Lower leg skin (tissue), 4 donors: ENCODE data around the gene IGSF9. TPM values are rescaled to one million over a fixed set of nuclear protein-coding genes. Genes with fewer than 3 reads are reported as not detected.

Experiments used
- DNase-seq, 2 donors: peaks; one replicate each; pipeline ENCODE4 v3.0.0-alpha.2; 2019; ENCODE audit warnings: low spot score in 2 of 2
- H3K4me3 ChIP-seq: fragments of 200-600 bp; sonication (generic); 2 replicates; pipeline ENCODE4 v1.5.1; 2017; ENCODE audit warnings: mild to moderate bottlenecking, low read depth; ENCODE audit not compliant: poor library complexity, severe bottlenecking
- CTCF ChIP-seq, 3 donors: fragments of 450-650 bp; IDR thresholded peaks; one replicate each; pipeline ENCODE4 v1.5.1; 2016; ENCODE audit warnings: antibody characterized with exemption in 3 of 3, mild to moderate bottlenecking in 3 of 3, moderate library complexity in 2 of 3
- POLR2A ChIP-seq, 2 donors: fragments of 450-650 bp; IDR thresholded peaks; one replicate each; pipeline ENCODE4 v1.6.1; 2016 to 2017; ENCODE audit warnings: antibody characterized with exemption in 2 of 2, mild to moderate bottlenecking in 1 of 2, moderate library complexity in 1 of 2
- WGBS, 2 donors: methylation state at CpG; one replicate each; pipeline ENCODE4 v1.1.5; 2018; 5-methylcytosine and 5-hydroxymethylcytosine counted together
- intact Hi-C: fragments of 100-400 bp; cut with DNase I; formaldehyde crosslinking; loops from one replicate; pipeline ENCODE4 v1.15.0; 2023; ENCODE audit warnings: low total_unique reads
- total RNA-seq, 4 donors: library from RNA; depleted of rRNA; stranded (reverse); fragments of >200 nt; gene quantifications; one replicate each; pipeline ENCODE4 v1.1.0, GENCODE V29; 2016

IGSF9 gene
- total RNA-seq, 4 donors from 2014 or later, result 17.7 to 29.6 (median 19.6) TPM

GRCh38 chr1:159924025-159924790, 21.2 kb downstream of the IGSF9 start:
- intact Hi-C loops, result no loop called here
- peak overlapping the region; percentile 78 for H3K4me3 ChIP-seq
- TF ChIP-seq POLR2A (IDR thresholded peaks at IDR 0.05) (peak in 1 of 2 donors; percentile 3), CTCF (IDR thresholded peaks at IDR 0.05) (no peak)
- 0 to 1% methylated on average over 13 to 24 of the region's 31 CpGs for WGBS, 2 donors
- peak; percentile 84 to 98 for DNase-seq

- TF ChIP-seq CTCF (IDR thresholded peaks at IDR 0.05) (no peak), POLR2A (IDR thresholded peaks at IDR 0.05) (peak in 1 of 2 donors; percentile 20)
- peak overlapping the region; percentile 78 for H3K4me3 ChIP-seq
- 0 to 1% methylated on average over 20 of the region's 20 CpGs for WGBS, 2 donors
- intact Hi-C loops, result no loop called here
- peak; percentile 91 to 97 for DNase-seq
These were observed 22.0 kb downstream of the IGSF9 start for GRCh38 chr1:159923203-159924024.

GRCh38 chr1:159922511-159923202, 22.8 kb downstream of the IGSF9 start:
- WGBS, 2 donors, result 20 to 24% methylated on average over 7 to 8 of the region's 8 CpGs
- intact Hi-C loops, result no loop called here
- no peak for DNase-seq
- TF ChIP-seq POLR2A (IDR thresholded peaks at IDR 0.05) (no peak), CTCF (IDR thresholded peaks at IDR 0.05) (no peak)
- H3K4me3 ChIP-seq, result peak overlapping the region; percentile 15

- H3K4me3 ChIP-seq, result no peak overlapping the region
- intact Hi-C loops, result no loop called here
- TF ChIP-seq CTCF (IDR thresholded peaks at IDR 0.05) (no peak), POLR2A (IDR thresholded peaks at IDR 0.05) (no peak)
- DNase-seq, result no peak
- WGBS, 2 donors, result 21 to 31% methylated on average over 18 of the region's 18 CpGs
These were observed 23.5 kb downstream of the IGSF9 start for GRCh38 chr1:159921700-159922504.

- WGBS, 2 donors, result 30 to 38% methylated on average over 1 of the region's 1 CpG
- H3K4me3 ChIP-seq, result no peak overlapping the region
- intact Hi-C loops, result no loop called here
- no peak for DNase-seq
- TF ChIP-seq POLR2A (IDR thresholded peaks at IDR 0.05) (no peak), CTCF (IDR thresholded peaks at IDR 0.05) (no peak)
These were observed 24.2 kb downstream of the IGSF9 start for GRCh38 chr1:159921251-159921650.
